AG04450 (cell line): ENCODE measurements around the gene CSNK2A3. TPM values are rescaled to one million over a fixed set of nuclear protein-coding genes. Genes with fewer than 3 reads are reported as not detected.

ENCODE experiments used
- CTCF ChIA-PET: fragments of 300-600, 350-600 bp; formaldehyde crosslinking; extraction: SDS; loops from one replicate; lab custom pipeline; 2022; ENCODE audit warnings: antibody characterized with exemption, inconsistent platforms; lab: Charles Lee
- POLR2A ChIA-PET: fragments of 350-600 bp; formaldehyde crosslinking; extraction: SDS; loops from one replicate; lab custom pipeline; 2021; ENCODE audit warnings: antibody characterized with exemption, inconsistent platforms; lab: Yijun Ruan, JAX
- DNase-seq: peaks from one replicate; pipeline ENCODE4 v3.0.0-alpha.2; 2011; ENCODE audit warnings: low read depth, low spot score
- H3K27ac ChIP-seq: one replicate; pipeline ENCODE4 v1.5.1; 2012; ENCODE audit warnings: low read depth, low read length, control low read depth
- H3K27me3 ChIP-seq: one replicate; pipeline ENCODE4 v1.6.0; 2012; ENCODE audit warnings: low read length; ENCODE audit not compliant: control insufficient read depth, insufficient read depth
- H3K4me3 ChIP-seq: 2 replicates; pipeline ENCODE4 v1.5.1; 2011; ENCODE audit warnings: mild to moderate bottlenecking, low read depth, low read length, control low read depth
- H3K9me3 ChIP-seq: 2 replicates; pipeline ENCODE4 v1.5.1; 2012; ENCODE audit warnings: low read length; ENCODE audit not compliant: control insufficient read depth, insufficient read depth
- polyA plus RNA-seq: library from polyadenylated mRNA; depleted of rRNA; stranded (reverse); fragments of >200 nt; gene quantifications from 2 replicates; pipeline ENCODE4 v1.2.3, GENCODE V29; 2011
- TF ChIP-seq, protein P1 (sequence below): IDR thresholded peaks from 2 replicates; pipeline ENCODE4 v1.5.1; 2011; ENCODE audit warnings: low read depth, low read length, control low read depth, inconsistent platforms

Gene CSNK2A3
- polyA plus RNA-seq, 1 experiment, result 5.2 TPM

DNA sequence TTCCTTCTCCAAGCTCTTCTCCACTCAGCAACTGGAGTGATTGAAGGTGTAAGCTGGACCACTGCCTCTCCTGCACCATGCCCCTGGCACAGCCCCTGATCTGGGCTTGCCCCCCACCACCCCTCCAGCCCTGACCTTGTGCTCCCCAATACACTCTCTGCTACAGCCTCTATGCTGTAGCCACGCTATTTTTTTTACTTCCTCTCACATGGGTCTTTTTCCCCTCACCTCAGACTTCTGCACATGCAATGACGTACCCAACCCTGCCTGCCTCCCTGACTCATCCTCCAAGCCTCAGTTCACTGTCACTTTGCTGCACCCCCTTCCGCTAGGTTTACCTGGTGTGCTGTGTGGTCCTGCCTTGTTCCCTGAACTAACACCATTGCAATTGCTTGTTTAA, 9.0 kb downstream of the CSNK2A3 start:
- no peak for DNase-seq
- ChIA-PET CTCF (no interaction called here), POLR2A (no interaction called here)
- Histone ChIP-seq H3K27ac (no peak overlapping the region), H3K9me3 (no peaks in the 10 kb centered on the region), H3K4me3 (no peak overlapping the region), H3K27me3 (peaks cover 18% of the 10 kb centered on the region)
- TF ChIP-seq, protein P1, sequence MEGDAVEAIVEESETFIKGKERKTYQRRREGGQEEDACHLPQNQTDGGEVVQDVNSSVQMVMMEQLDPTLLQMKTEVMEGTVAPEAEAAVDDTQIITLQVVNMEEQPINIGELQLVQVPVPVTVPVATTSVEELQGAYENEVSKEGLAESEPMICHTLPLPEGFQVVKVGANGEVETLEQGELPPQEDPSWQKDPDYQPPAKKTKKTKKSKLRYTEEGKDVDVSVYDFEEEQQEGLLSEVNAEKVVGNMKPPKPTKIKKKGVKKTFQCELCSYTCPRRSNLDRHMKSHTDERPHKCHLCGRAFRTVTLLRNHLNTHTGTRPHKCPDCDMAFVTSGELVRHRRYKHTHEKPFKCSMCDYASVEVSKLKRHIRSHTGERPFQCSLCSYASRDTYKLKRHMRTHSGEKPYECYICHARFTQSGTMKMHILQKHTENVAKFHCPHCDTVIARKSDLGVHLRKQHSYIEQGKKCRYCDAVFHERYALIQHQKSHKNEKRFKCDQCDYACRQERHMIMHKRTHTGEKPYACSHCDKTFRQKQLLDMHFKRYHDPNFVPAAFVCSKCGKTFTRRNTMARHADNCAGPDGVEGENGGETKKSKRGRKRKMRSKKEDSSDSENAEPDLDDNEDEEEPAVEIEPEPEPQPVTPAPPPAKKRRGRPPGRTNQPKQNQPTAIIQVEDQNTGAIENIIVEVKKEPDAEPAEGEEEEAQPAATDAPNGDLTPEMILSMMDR, result no peak

DNA sequence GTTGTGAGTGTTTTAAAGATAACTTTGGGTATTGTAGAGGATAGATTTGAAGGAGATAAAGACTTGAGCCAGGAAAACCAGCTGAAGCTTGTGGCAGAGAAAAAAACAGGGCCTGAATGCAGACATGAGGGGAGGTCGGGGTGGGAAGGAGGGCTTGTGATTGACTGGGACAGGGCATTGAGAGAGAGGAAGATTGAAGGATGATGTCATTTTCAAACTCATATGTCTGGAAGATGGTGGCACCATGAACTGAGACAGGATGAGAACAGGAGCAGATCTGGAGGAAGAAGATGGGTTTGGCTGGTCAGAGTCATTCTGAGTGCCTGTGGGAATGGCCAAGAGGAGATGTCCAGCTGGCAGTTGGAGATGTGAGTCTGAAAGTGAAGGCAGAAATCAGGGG, 14.7 kb downstream of the CSNK2A3 start:
- CTCF ChIA-PET, result no interaction called here
- no peaks in the 10 kb centered on the region for H3K9me3 ChIP-seq
- H3K27ac ChIP-seq, result no peak overlapping the region
- POLR2A ChIA-PET, result no interaction called here
- peaks cover 8% of the 10 kb centered on the region for H3K27me3 ChIP-seq
- no peak for DNase-seq
- TF ChIP-seq, protein P1, result no peak
- no peak overlapping the region for H3K4me3 ChIP-seq

DNA sequence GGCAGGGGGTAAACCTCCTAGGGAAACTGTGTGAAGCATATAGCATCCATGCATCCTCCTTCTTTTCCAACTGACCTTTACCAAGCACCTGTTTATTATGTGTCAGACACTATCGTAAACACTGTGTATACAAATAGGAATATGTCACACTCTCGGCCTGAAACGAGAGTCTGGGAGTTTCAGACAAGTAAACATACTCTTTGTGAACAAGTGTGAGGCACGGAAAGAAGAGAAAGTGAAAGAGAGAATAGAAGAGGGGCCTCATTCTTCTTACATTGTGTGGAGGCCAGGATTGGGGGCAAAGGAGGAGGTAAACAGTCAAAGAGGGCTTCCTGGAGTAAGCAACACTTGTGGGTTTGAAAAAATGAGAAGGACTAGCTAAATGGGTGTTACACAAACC, 16.4 kb downstream of the CSNK2A3 start:
- Histone ChIP-seq H3K9me3 (no peaks in the 10 kb centered on the region), H3K4me3 (no peak overlapping the region), H3K27me3 (peaks cover 1% of the 10 kb centered on the region), H3K27ac (no peak overlapping the region)
- TF ChIP-seq, protein P1, result no peak
- CTCF ChIA-PET, result no interaction called here
- DNase-seq, result no peak
- POLR2A ChIA-PET, result no interaction called here

DNA sequence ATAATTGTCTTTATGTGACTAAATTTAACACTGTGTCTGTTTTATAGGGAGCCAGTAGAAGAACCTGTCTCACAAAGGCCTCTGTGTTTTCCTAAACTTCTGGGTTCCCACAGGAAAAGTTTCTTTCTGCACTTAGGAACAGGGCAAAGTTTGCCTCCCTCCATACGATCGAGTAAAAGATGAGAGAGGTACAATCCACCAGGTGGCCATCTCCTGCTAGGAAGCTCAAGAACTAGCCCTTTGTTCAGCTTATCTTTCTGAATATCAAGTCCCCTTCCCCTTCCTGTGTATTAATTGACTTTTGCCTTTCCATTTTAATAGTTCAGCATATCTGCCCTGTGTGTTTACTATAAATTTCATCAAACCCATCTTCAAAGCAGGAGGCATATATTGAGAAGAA, 18.0 kb downstream of the CSNK2A3 start:
- ChIA-PET CTCF (no interaction called here), POLR2A (no interaction called here)
- H3K9me3 ChIP-seq, result no peaks in the 10 kb centered on the region
- no peaks in the 10 kb centered on the region for H3K27me3 ChIP-seq
- DNase-seq, result no peak
- H3K4me3 ChIP-seq, result no peak overlapping the region
- TF ChIP-seq, protein P1, result no peak
- no peak overlapping the region for H3K27ac ChIP-seq

DNA sequence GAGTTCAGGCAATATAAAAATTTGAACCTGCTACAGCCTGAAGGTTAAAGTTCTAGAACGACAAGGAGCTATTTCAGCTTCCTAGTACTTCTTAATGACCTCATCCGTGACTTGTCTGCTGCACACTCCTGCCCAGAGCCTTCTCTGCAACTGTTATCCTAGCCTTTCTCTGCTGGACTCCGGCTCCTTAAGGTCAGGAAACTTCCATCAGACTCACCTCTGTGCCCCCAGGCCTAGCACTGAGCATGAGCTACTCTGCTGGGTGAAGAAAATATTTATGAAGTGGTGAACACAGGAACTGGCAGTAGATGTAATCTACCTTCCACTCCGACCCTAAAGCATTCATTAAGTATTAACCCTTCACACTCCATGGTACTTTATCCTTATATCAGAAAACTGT, 18.4 kb downstream of the CSNK2A3 start:
- ChIA-PET POLR2A (no interaction called here), CTCF (no interaction called here)
- no peaks in the 10 kb centered on the region for H3K9me3 ChIP-seq
- no peak for DNase-seq
- H3K27ac ChIP-seq, result no peak overlapping the region
- TF ChIP-seq, protein P1, result no peak
- H3K4me3 ChIP-seq, result no peak overlapping the region
- H3K27me3 ChIP-seq, result no peaks in the 10 kb centered on the region
